Neutrophil (primary cell): Measurements from ENCODE around the gene SLC22A2.

Source experiments
- H3K27ac ChIP-seq: fragments of 200-600 bp; sonication (generic); 2 replicates; pipeline ENCODE4 v1.5.1; 2016; ENCODE audit warnings: mild to moderate bottlenecking, moderate library complexity
- H3K27me3 ChIP-seq: fragments of 200-600 bp; sonication (generic); 2 replicates; pipeline ENCODE4 v1.6.0; 2016; ENCODE audit warnings: mild to moderate bottlenecking
- H3K36me3 ChIP-seq: fragments of 200-600 bp; sonication (generic); 2 replicates; pipeline ENCODE4 v1.5.1; 2017
- H3K4me1 ChIP-seq, 2 experiments: fragments of 200-600 bp in 1 of 2; sonication (generic) in 1 of 2; 1 replicate in 1 of 2; 2 replicates in 1 of 2; pipeline versions ENCODE4 v1.5.1 to v1.6.1; 2013 to 2016; ENCODE audit warnings: low read depth in 1 of 2, low read length in 1 of 2, mild to moderate bottlenecking in 1 of 2, moderate library complexity in 1 of 2; ENCODE audit not compliant: control insufficient read depth in 1 of 2, insufficient read depth in 1 of 2
- H3K4me3 ChIP-seq, 2 experiments: fragments of 200-600 bp in 1 of 2; sonication (generic) in 1 of 2; 1 replicate in 1 of 2; 2 replicates in 1 of 2; pipeline ENCODE4 v1.5.1; 2013 to 2016; ENCODE audit warnings: low read depth in 1 of 2, low read length in 1 of 2, mild to moderate bottlenecking in 1 of 2, moderate library complexity in 1 of 2
- H3K9me3 ChIP-seq: fragments of 200-600 bp; sonication (generic); 2 replicates; pipeline ENCODE4 v1.5.1; 2016
- TF ChIP-seq, protein P1 (sequence below): fragments of 200-600 bp; sonication (generic); IDR thresholded peaks from 2 replicates; pipeline ENCODE4 v1.5.1; 2016; ENCODE audit warnings: antibody characterized with exemption

SLC22A2 gene

DNA sequence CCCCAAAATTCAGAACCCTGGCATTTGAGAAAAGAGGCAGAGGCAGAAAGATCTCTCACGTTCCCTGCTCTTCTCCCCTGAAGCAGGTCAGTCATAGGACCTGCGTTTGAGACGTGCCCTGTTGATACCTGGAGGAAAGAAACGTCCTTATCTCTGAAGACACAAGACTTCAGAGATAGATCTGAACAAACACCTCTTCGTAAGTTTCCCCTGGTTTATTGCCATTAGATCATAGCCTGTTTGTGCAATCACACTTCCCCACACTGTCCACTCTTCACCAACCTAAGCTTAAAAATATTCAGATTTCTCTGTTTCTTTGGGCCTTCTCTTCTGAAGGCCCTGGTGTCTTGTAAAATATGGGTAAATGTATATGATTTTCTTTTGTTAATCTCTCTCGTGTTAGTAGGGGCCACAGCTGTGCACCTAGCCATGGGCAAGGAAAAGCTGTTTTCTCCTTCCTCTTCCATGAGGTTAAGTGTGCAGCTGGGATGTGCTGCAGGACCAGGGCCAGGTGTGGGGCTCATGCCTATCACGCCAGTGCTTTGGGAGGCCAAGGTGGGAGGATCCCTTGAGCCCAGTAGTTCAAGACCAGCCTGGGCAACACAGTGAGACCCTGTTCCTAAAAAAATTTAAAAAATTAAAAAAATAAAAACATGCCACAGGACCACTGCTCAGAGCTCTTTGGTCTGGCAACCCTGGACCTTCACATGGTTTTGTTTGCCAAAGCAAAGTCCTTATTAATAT is 4.7 kb upstream of the SLC22A2 start:
- Histone ChIP-seq H3K4me1 (no peaks in the 10 kb centered on the region), H3K27me3 (no peaks in the 10 kb centered on the region), H3K27ac (no peak overlapping the region), H3K9me3 (no peaks in the 10 kb centered on the region), H3K36me3 (no peaks in the 10 kb centered on the region), H3K4me3 (no peak overlapping the region)
- TF ChIP-seq, protein P1, sequence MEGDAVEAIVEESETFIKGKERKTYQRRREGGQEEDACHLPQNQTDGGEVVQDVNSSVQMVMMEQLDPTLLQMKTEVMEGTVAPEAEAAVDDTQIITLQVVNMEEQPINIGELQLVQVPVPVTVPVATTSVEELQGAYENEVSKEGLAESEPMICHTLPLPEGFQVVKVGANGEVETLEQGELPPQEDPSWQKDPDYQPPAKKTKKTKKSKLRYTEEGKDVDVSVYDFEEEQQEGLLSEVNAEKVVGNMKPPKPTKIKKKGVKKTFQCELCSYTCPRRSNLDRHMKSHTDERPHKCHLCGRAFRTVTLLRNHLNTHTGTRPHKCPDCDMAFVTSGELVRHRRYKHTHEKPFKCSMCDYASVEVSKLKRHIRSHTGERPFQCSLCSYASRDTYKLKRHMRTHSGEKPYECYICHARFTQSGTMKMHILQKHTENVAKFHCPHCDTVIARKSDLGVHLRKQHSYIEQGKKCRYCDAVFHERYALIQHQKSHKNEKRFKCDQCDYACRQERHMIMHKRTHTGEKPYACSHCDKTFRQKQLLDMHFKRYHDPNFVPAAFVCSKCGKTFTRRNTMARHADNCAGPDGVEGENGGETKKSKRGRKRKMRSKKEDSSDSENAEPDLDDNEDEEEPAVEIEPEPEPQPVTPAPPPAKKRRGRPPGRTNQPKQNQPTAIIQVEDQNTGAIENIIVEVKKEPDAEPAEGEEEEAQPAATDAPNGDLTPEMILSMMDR: no peak

DNA sequence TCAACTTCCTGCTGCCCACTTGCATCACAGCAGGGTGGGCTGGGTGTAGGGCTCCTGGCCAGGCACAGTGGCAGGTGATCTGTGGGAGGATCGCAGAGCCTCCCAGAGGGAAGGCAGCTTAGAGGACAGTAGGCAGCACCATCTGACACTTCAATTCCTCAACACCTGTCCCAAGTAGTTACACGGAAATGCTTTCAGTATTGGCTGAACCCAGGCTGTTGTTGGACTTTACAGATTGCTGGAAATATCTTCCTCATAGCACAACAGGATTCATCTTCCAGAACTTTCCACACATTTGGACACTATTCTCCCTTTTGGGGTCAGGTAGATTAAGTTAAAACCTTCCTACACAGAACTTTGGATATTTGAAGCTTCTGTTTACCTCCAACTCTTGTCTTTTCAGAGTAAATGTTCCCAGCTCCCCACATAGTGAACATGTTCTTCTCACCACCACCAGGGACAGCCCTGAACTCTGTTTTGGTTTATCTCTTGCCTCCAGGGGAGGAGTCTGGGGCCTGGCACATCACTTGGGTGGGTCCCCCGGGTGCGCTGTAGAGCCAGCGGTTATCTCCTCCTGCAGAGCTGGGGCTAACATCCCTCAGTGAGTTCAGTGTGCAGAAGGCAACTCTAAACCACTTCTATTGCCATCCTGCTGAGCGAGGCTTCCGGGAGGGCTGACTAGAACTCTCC is 3.5 kb upstream of the SLC22A2 start:
- H3K27ac ChIP-seq: no peak overlapping the region

DNA sequence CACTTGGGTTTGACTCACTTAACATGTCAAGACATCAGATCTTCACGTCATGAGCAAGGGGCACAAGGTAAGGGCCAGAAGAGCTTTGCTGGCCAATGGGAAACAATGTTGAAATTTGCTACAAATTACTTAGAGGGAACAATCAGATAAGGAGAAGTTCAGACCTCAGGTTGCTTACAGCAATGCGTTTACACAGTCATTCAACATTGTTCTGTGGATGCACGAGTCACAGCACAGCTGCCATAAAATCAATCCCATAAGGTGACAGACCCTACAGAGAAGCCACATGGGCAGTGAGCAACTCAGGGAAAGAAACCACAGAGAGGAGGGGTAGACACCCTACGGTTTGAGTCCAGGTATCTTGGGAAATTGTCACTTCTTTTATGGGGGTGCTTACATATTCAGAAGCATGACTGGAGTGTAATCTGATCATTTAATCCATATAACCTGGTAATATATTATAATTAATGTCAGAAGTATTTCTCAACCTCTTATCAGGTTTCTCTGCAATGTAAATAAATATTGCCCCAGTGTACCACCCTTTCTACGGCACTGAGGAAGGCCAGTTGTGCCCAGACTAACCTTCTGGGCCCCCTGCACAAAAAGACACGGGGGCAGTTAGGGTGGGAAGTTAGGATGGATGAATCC is 2.3 kb upstream of the SLC22A2 start:
- TF ChIP-seq, protein P1: no peak
- Histone ChIP-seq H3K27me3 (no peaks in the 10 kb centered on the region), H3K36me3 (no peaks in the 10 kb centered on the region), H3K9me3 (no peaks in the 10 kb centered on the region), H3K27ac (no peak overlapping the region), H3K4me1 (no peaks in the 10 kb centered on the region), H3K4me3 (no peak overlapping the region)

More for the DNA sequence above, 3.5 kb upstream of the SLC22A2 start:
- Histone ChIP-seq H3K4me3 (no peak overlapping the region), H3K4me1 (no peaks in the 10 kb centered on the region), H3K9me3 (no peaks in the 10 kb centered on the region), H3K36me3 (no peaks in the 10 kb centered on the region), H3K27me3 (no peaks in the 10 kb centered on the region)
- TF ChIP-seq, protein P1: no peak

DNA sequence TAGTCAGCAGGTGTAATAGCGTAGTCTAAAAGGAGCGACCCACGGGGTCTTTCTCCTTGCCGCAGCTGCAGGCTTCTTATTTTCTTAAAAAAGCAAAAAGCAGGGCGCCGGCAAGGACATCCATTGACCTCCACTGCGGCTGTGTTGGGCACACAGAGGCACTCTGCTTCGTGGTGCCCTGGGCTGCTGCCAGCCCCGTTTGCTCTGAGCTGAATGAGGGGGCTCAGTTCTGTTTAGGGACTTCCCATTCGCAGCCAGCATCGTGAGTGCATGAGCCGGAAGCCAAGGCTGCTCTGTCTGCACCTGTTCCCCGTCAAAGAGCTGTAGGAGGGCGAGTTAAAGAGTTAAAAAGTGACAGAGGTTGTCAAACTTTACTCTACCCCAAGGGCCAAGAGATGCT is 1.7 kb upstream of the SLC22A2 start:
- Histone ChIP-seq H3K9me3 (no peaks in the 10 kb centered on the region), H3K4me1 (no peaks in the 10 kb centered on the region), H3K27ac (no peak overlapping the region), H3K27me3 (no peaks in the 10 kb centered on the region), H3K4me3 (no peak overlapping the region), H3K36me3 (no peaks in the 10 kb centered on the region)
- TF ChIP-seq, protein P1: no peak

DNA sequence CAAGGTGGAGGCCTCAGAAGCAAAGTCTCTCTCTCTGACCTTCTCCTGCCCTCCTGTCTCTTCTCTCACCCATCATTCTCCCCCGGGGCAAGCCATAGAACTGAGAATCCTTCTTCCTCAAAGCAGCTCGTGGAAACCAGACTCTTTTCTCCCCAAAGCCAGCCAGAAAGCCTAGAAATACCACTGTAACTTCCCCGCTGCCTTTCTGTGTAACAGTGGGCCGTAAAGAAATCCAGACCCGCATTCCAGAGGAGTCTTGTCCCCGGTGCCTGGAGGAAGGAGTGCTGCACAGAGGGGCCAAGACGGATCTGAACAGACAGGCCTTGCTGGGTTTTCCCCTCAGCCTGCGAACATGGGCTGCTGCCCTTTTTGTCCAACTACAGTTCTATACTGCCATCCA is 977 bp upstream of the SLC22A2 start:
- Histone ChIP-seq H3K9me3 (no peaks in the 10 kb centered on the region), H3K4me3 (no peak overlapping the region), H3K27ac (no peak overlapping the region), H3K4me1 (no peaks in the 10 kb centered on the region), H3K27me3 (no peaks in the 10 kb centered on the region), H3K36me3 (no peaks in the 10 kb centered on the region)
- TF ChIP-seq, protein P1: no peak
